HEK293T (cell line): ENCODE measurements around the gene AFAP1L2.

Source experiments
- CTCF ChIA-PET: fragments of 350-600 bp; formaldehyde crosslinking; extraction: SDS; loops from one replicate; lab custom pipeline; 2021; ENCODE audit warnings: antibody characterized with exemption, inconsistent platforms; lab: Yijun Ruan, JAX
- POLR2A ChIA-PET: fragments of 350-600 bp; formaldehyde crosslinking; extraction: SDS; loops from one replicate; lab custom pipeline; 2020; ENCODE audit warnings: antibody characterized with exemption, inconsistent platforms; lab: Yijun Ruan, JAX
- DNase-seq: peaks from one replicate; pipeline ENCODE4 v3.0.0; 2012; ENCODE audit warnings: mixed read lengths; ENCODE audit errors: extremely low spot score
- ARNT ChIP-seq: fragments of 450-650 bp; IDR thresholded peaks from 2 replicates; pipeline ENCODE4 v1.6.1; 2017; ENCODE audit warnings: mild to moderate bottlenecking
- BHLHE40 ChIP-seq: fragments of 450-650 bp; IDR thresholded peaks from 2 replicates; pipeline ENCODE4 v1.6.1; 2016; ENCODE audit warnings: mild to moderate bottlenecking, moderate library complexity, borderline replicate concordance
- CTBP1 ChIP-seq: fragments of 450-650 bp; IDR thresholded peaks from 2 replicates; pipeline ENCODE4 v1.6.1; 2016; ENCODE audit warnings: borderline replicate concordance
- ELF4 ChIP-seq: fragments of 450-650 bp; IDR thresholded peaks from 2 replicates; pipeline ENCODE4 v1.6.1; 2017; ENCODE audit warnings: antibody characterized with exemption
- FOXA1 ChIP-seq: fragments of 450-650 bp; IDR thresholded peaks from 2 replicates; pipeline ENCODE4 v1.6.1; 2016; ENCODE audit warnings: mild to moderate bottlenecking
- FOXK2 ChIP-seq: fragments of 450-650 bp; IDR thresholded peaks from 2 replicates; pipeline ENCODE4 v1.6.1; 2016; ENCODE audit warnings: mild to moderate bottlenecking
- FOXM1 ChIP-seq: fragments of 450-650 bp; IDR thresholded peaks from 2 replicates; pipeline ENCODE4 v1.6.1; 2017; ENCODE audit warnings: mild to moderate bottlenecking, borderline replicate concordance
- HDGF ChIP-seq: fragments of 450-650 bp; IDR thresholded peaks from 2 replicates; pipeline ENCODE4 v1.6.1; 2017; ENCODE audit warnings: antibody characterized with exemption, borderline replicate concordance
- L3MBTL2 ChIP-seq: fragments of 450-650 bp; conservative IDR thresholded peaks from 2 replicates; pipeline ENCODE4 v1.6.1; 2016; ENCODE audit warnings: mild to moderate bottlenecking
- LEF1 ChIP-seq: fragments of 450-650 bp; IDR thresholded peaks from 2 replicates; pipeline ENCODE4 v1.6.1; 2017; ENCODE audit warnings: mild to moderate bottlenecking, borderline replicate concordance
- NFRKB ChIP-seq: fragments of 450-650 bp; IDR thresholded peaks from 2 replicates; pipeline ENCODE4 v1.6.1; 2016; ENCODE audit warnings: mild to moderate bottlenecking, moderate library complexity
- SP1 ChIP-seq: fragments of 450-650 bp; IDR thresholded peaks from 2 replicates; pipeline ENCODE4 v1.6.1; 2017
- SUZ12 ChIP-seq: fragments of 450-650 bp; IDR thresholded peaks from 2 replicates; pipeline ENCODE4 v1.6.1; 2016; ENCODE audit warnings: mild to moderate bottlenecking
- TARDBP ChIP-seq: fragments of 450-650 bp; IDR thresholded peaks from 2 replicates; pipeline ENCODE4 v1.6.1; 2016
- ZNF384 ChIP-seq: fragments of 450-650 bp; IDR thresholded peaks from 2 replicates; pipeline ENCODE4 v1.6.1; 2016
- TF ChIP-seq, protein P1 (sequence below): fragments of 450-650 bp; IDR thresholded peaks from 2 replicates; pipeline ENCODE4 v1.6.1; 2016

The AFAP1L2 gene

DNA sequence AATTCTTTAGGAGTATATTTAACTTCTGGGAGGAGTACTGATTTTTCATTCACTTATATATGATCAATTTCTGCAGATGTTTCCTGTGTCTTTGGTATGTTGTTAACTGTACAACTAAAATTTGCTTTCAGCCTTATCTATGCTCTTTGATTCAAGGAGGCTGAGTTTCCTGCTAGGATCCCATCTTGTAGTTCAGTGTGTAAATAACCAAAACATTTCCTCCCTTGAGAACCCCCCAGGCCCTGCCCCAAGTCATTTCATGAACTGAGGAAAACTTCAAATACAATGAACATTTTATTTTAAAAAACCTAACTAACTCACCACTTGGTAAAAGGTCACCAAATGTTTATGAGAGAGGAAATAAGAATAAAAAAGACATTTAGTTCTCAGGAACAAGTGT lies 109.8 kb downstream of the AFAP1L2 start:
- DNase-seq: no peak
- TF ChIP-seq LEF1: no peak
- no peak for TF ChIP-seq BHLHE40
- no peak for TF ChIP-seq SP1
- no peak for TF ChIP-seq L3MBTL2
- no peak for TF ChIP-seq ZNF384
- TF ChIP-seq FOXA1: no peak
- TF ChIP-seq ELF4: no peak
- no peak for TF ChIP-seq FOXM1
- no peak for TF ChIP-seq FOXK2
- no peak for TF ChIP-seq HDGF
- TF ChIP-seq NFRKB: no peak
- TF ChIP-seq CTBP1: no peak
- TF ChIP-seq SUZ12: no peak
- no peak for TF ChIP-seq ARNT
- TF ChIP-seq, protein P1, sequence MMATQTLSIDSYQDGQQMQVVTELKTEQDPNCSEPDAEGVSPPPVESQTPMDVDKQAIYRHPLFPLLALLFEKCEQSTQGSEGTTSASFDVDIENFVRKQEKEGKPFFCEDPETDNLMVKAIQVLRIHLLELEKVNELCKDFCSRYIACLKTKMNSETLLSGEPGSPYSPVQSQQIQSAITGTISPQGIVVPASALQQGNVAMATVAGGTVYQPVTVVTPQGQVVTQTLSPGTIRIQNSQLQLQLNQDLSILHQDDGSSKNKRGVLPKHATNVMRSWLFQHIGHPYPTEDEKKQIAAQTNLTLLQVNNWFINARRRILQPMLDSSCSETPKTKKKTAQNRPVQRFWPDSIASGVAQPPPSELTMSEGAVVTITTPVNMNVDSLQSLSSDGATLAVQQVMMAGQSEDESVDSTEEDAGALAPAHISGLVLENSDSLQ: no peak
- no peak for TF ChIP-seq TARDBP
- CTCF ChIA-PET: no interaction called here
- POLR2A ChIA-PET: no interaction called here

DNA sequence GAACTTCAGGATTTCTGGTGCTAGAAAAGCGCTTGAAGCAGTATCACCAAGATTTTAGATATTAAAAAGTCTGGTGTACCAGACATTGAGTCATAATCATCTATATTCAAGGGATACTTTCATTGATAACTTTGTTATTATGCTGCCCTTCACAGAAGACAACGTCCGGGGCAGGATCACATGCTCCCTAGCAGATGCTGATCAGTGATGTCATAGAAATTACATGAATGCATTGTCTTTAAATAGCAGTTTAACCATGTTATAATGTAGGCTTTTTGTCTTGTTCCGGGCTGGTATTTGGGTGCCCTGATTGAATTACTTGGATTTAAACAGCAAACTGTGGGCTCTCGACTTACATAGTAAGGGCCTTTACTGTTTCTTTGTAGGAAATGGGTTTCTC lies 111.2 kb downstream of the AFAP1L2 start:
- CTCF ChIA-PET: no interaction called here
- TF ChIP-seq ELF4 (no peak), BHLHE40 (no peak), LEF1 (no peak), SP1 (no peak), FOXM1 (no peak)
- TF ChIP-seq, protein P1: no peak
- no peak for DNase-seq
- POLR2A ChIA-PET: no interaction called here

DNA sequence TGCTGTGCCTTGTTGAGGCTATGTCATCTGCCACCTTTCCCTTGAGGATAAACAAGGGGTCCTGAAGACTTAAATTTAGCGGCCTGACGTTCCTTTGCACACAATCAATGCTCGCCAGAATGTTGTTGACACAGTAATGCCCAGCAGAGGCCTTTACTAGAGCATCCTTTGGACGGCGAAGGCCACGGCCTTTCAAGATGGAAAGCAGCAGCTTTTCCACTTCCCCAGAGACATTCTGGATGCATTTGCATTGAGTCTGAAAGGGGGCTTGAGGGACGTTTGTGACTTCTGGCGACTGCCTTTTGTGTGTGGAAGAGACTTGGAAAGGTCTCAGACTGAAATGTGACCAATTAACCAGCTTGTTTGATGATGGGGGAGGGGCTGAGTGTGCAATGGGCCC lies 112.8 kb downstream of the AFAP1L2 start:
- ChIA-PET CTCF (no interaction called here), POLR2A (no interaction called here)
- DNase-seq: no peak
- TF ChIP-seq, protein P1: no peak
- no peak for TF ChIP-seq FOXK2
- TF ChIP-seq HDGF: no peak
- TF ChIP-seq SP1: no peak
- TF ChIP-seq TARDBP: no peak
- no peak for TF ChIP-seq ZNF384
- no peak for TF ChIP-seq L3MBTL2
- TF ChIP-seq FOXA1: no peak
- TF ChIP-seq BHLHE40: no peak
- no peak for TF ChIP-seq CTBP1
- TF ChIP-seq ARNT: no peak
- TF ChIP-seq LEF1: no peak
- TF ChIP-seq SUZ12: no peak
- TF ChIP-seq ELF4: no peak
- no peak for TF ChIP-seq NFRKB
- TF ChIP-seq FOXM1: no peak

DNA sequence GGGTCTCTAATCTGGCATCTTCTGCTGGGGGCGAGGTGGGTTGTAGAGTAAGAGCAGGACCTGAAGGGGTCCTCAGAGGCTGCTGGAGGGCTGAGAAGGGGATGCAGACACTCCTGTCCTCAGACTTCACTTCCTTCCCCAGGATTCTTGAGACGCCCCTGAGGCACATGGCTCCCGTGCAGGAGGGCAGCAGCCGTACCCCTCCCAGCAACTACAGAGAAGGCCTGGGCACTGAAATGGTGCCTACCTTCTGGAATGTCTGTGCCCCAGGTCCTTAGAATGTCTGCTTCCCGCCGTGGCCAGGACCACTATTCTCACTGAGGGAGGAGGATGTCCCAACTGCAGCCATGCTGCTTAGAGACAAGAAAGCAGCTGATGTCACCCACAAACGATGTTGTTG lies 113.2 kb downstream of the AFAP1L2 start:
- ChIA-PET CTCF (interaction anchor here (1.5 kb wide), 1 partner anchor 13 kb away, joined by 6 read pairs; no protein-coding TSS in a partner anchor), POLR2A (no interaction called here)
- TF ChIP-seq L3MBTL2 (no peak), LEF1 (no peak), TARDBP (no peak), BHLHE40 (no peak), SP1 (no peak), CTBP1 (no peak), FOXK2 (no peak), FOXM1 (no peak)
- TF ChIP-seq, protein P1: no peak
- DNase-seq: no peak

DNA sequence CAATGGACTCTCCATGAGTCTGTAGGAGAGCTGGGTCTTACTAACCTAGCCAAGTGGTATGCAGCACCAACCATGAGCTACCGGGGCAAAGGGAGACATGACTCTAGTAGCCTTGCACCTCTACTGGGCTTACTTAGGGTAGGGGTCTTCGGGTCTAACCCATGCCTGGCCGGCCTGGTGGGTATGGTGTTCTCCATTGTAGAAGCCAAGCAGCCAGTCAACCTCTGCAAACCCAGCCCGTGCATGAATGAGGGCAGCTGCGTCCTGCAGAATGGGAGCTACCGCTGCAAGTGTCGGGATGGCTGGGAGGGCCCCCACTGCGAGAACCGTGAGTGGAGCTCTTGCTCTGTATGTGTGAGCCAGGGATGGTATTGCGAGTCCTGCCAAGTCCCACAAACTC lies 114.3 kb downstream of the AFAP1L2 start:
- CTCF ChIA-PET: interaction anchor here (1.0 to 1.5 kb wide), 3 partner anchors 9 to 14 kb away, joined by 3 to 6 read pairs (median 4); no protein-coding TSS in a partner anchor
- POLR2A ChIA-PET: no interaction called here
- DNase-seq: no peak
- TF ChIP-seq SP1: no peak
- TF ChIP-seq ELF4: no peak
- TF ChIP-seq FOXM1: no peak
- no peak for TF ChIP-seq FOXA1
- TF ChIP-seq L3MBTL2: no peak
- TF ChIP-seq SUZ12: no peak
- no peak for TF ChIP-seq NFRKB
- TF ChIP-seq, protein P1: no peak
- no peak for TF ChIP-seq FOXK2
- TF ChIP-seq LEF1: no peak
- TF ChIP-seq TARDBP: no peak
- no peak for TF ChIP-seq ZNF384
- no peak for TF ChIP-seq CTBP1
- TF ChIP-seq BHLHE40: no peak
- TF ChIP-seq ARNT: no peak
- no peak for TF ChIP-seq HDGF
